ENCODE data around the gene SLC3A2. TPM values are rescaled to one million over a fixed set of nuclear protein-coding genes. Genes with fewer than 3 reads are reported as not detected.
"Not testable (repeated sequence)": the region's sequence is repeated elsewhere in the genome, so short reads cannot be mapped to it uniquely, and the experiment has no call there.

Gene SLC3A2
- total RNA-seq, 2 donors from 2014 or later = 234 to 307 TPM

DNA sequence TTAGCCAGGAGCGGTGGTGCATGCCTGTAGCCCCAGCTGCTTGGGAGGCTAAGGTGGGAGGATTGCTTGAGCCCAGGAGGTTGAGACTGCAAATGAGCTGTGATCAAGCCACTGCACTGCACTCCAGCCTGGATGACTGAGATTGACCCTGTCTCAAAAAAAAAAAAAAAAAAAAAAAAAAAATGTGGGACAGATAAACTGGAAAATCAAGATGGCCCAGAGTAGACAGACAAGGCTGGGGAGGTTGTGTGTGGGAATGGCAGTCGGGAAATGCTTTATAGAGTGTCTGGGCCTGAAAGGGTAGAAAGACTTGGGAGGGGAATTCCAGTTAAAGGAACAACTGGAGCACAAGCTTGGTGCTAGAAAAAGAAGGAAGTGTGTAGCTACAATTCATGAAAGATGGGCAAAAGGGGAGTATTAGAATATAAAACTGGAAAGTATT, 23.1 kb upstream of the SLC3A2 start:
- H3K27me3 Mint-ChIP-seq = peaks cover 5 to 7% of the 10 kb centered on the region in 2 donors
- ATAC-seq = no peak
- DNase-seq (ENCODE audit: low spot score) = no peak
- H3K4me1 Mint-ChIP-seq (ENCODE audit: low read depth in 2 of 2) = peaks cover 53 to 58% of the 10 kb centered on the region in 2 donors
- H3K9me3 Mint-ChIP-seq = no peaks in the 10 kb centered on the region
- peak overlapping the region; percentile 69 to 93 for H3K27ac Mint-ChIP-seq
- H3K4me3 Mint-ChIP-seq = peak overlapping the region; percentile 95
- H3K36me3 Mint-ChIP-seq = peaks cover 37% of the 10 kb centered on the region

GRCh38 chr11:62858201-62858600, 22.5 kb upstream of the SLC3A2 start:
- no peaks in the 10 kb centered on the region for H3K9me3 Mint-ChIP-seq
- peak overlapping the region; percentile 95 for H3K4me3 Mint-ChIP-seq
- peaks cover 5 to 7% of the 10 kb centered on the region in 2 donors for H3K27me3 Mint-ChIP-seq
- DNase-seq (ENCODE audit: low spot score) (no peak), ATAC-seq (no peak)
- peaks cover 30% of the 10 kb centered on the region for H3K36me3 Mint-ChIP-seq
- peaks cover 50 to 54% of the 10 kb centered on the region in 2 donors for H3K4me1 Mint-ChIP-seq (ENCODE audit: low read depth in 2 of 2)
- peak overlapping the region; percentile 69 to 93 for H3K27ac Mint-ChIP-seq

DNA sequence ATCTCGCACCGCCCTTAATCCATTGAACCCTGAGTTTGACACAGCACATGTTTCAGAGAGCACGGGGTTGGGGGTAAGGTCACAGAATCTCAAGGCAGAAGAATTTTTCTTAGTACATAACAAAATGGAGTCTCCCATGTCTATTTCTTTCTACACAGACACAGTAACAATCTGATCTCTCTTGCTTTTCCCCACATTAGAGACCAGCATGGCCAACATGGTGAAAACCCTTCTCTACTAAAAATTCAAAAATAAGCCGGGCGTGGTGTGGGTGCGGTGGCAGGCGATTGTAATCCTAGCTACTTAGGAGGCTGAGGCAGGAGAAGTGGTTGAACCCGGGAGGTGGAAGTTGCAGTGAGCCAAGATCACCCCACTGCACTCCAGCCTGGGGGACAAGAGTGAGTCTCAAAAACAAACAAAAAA, 21.4 kb upstream of the SLC3A2 start:
- peaks cover 39 to 43% of the 10 kb centered on the region in 2 donors for H3K4me1 Mint-ChIP-seq (ENCODE audit: low read depth in 2 of 2)
- not testable (repeated sequence) for DNase-seq (ENCODE audit: low spot score); ATAC-seq; H3K9me3 Mint-ChIP-seq; H3K4me3 Mint-ChIP-seq; H3K27me3 Mint-ChIP-seq; H3K27ac Mint-ChIP-seq
- peaks cover 20% of the 10 kb centered on the region for H3K36me3 Mint-ChIP-seq

- peaks cover 22 to 27% of the 10 kb centered on the region in 2 donors for H3K4me1 Mint-ChIP-seq (ENCODE audit: low read depth in 2 of 2)
- H3K4me3 Mint-ChIP-seq = peak overlapping the region; percentile 38
- no peak for DNase-seq (ENCODE audit: low spot score)
- ATAC-seq = peak; percentile 74
- H3K27me3 Mint-ChIP-seq = peaks cover 7 to 8% of the 10 kb centered on the region in 2 donors
- H3K27ac Mint-ChIP-seq = no peak overlapping the region
- H3K9me3 Mint-ChIP-seq = no peaks in the 10 kb centered on the region
- peaks cover 4% of the 10 kb centered on the region for H3K36me3 Mint-ChIP-seq
These were observed 19.7 kb upstream of the SLC3A2 start for GRCh38 chr11:62860835-62861563.

- not testable (repeated sequence) for ATAC-seq; H3K4me3 Mint-ChIP-seq; H3K9me3 Mint-ChIP-seq; DNase-seq (ENCODE audit: low spot score); H3K27me3 Mint-ChIP-seq; H3K27ac Mint-ChIP-seq; H3K36me3 Mint-ChIP-seq
- peaks cover 17 to 21% of the 10 kb centered on the region in 2 donors for H3K4me1 Mint-ChIP-seq (ENCODE audit: low read depth in 2 of 2)
These were observed 19.0 kb upstream of the SLC3A2 start for GRCh38 chr11:62861564-62862192.

DNA sequence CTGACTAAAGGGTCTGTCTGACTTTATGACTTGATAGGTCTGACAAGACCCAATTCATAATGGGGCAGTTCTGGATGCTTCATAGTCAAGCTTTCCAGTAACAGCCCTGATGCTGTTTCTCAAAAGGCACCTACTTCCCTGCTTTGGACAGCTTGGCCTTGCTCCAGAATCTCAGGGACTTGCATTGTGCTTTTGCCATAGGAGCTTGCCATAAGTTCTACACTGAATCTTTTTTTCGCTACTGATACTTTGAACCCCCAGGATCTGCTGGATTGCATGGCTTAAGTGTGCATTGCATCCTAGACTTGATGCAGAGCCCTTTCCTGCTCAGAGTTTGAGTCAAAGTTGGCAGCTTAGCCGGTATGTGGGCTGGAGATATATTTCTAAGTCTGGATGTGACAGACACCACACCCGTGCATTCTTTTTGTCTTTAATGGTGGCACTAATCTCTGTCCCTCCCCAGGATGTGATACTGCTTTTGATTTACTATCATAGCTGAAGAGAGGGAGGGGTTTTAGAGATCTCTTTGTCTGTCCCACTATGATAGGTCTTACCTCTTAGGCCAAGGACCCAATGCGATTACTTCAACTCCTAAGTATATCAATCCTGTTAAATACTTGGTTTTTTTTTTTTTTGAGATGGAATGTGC, 16.9 kb upstream of the SLC3A2 start:
- DNase-seq (ENCODE audit: low spot score) = no peak
- Mint-ChIP-seq H3K4me3 (no peak overlapping the region), H3K4me1 (ENCODE audit: low read depth in 2 of 2) (peaks cover 12 to 14% of the 10 kb centered on the region in 2 donors), H3K27me3 (peaks cover 0 to 2% of the 10 kb centered on the region in 2 donors), H3K27ac (no peak overlapping the region), H3K9me3 (no peaks in the 10 kb centered on the region), H3K36me3 (no peaks in the 10 kb centered on the region)
- no peak for ATAC-seq

DNA sequence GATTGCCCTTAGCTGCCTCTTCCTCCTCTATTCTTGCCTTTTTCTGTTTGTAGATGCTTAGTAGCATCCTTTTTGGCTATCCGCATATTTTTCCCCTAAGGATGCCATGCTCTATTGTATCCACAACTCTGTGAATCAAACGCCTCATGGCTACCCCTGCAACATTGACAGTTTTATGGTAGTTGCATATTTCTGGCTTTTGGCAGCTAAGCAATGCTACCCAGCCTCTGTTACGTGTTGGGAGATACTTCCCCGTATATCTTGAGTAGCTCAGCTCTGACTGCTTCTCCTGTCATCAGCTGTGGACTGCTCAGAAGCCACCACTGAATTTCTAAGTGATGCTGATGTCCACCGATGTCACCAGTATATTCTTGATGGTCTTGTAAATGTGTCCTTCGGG, 15.1 kb upstream of the SLC3A2 start:
- H3K27ac Mint-ChIP-seq = no peak overlapping the region

DNA sequence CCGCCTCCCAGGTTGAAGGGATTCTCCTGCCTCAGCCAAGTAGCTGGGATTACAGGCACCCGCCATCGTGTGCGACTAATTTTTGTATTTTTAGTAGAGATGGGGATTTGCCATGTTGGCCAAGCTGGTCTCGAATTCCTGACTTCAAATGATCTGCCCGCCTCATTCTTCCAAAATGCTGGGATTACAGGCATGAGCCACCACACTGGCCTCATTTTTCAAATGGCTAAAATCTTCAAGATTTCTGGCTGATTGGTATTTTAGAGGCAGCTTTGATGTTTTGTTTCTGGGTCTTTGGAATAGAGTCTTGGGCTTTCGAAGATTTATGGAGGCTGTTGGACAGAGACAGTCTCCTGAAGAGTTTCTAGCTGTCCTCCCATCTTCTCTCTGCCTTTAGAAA, 5.8 kb upstream of the SLC3A2 start:
- H3K27me3 Mint-ChIP-seq = no peaks in the 10 kb centered on the region
- H3K36me3 Mint-ChIP-seq = no peaks in the 10 kb centered on the region
- H3K9me3 Mint-ChIP-seq = no peaks in the 10 kb centered on the region
- DNase-seq (ENCODE audit: low spot score) = no peak
- no peak overlapping the region for H3K27ac Mint-ChIP-seq
- ATAC-seq = no peak
- H3K4me1 Mint-ChIP-seq (ENCODE audit: low read depth in 2 of 2) = peaks cover 4% of the 10 kb centered on the region in 2 donors
- H3K4me3 Mint-ChIP-seq = no peak overlapping the region

More for the DNA sequence above, 15.1 kb upstream of the SLC3A2 start:
- H3K27me3 Mint-ChIP-seq = peaks cover 0 to 2% of the 10 kb centered on the region in 2 donors
- no peaks in the 10 kb centered on the region for H3K36me3 Mint-ChIP-seq
- DNase-seq (ENCODE audit: low spot score) = no peak
- H3K4me3 Mint-ChIP-seq = no peak overlapping the region
- H3K9me3 Mint-ChIP-seq = no peaks in the 10 kb centered on the region
- peaks cover 10 to 12% of the 10 kb centered on the region in 2 donors for H3K4me1 Mint-ChIP-seq (ENCODE audit: low read depth in 2 of 2)
- ATAC-seq = no peak

GRCh38 chr11:62875698-62876478, 4.8 kb upstream of the SLC3A2 start:
- Mint-ChIP-seq H3K4me1 (ENCODE audit: low read depth in 2 of 2) (peaks cover 12 to 15% of the 10 kb centered on the region in 2 donors), H3K36me3 (no peaks in the 10 kb centered on the region), H3K4me3 (no peak overlapping the region), H3K27me3 (no peaks in the 10 kb centered on the region), H3K9me3 (no peaks in the 10 kb centered on the region), H3K27ac (no peak overlapping the region)
- ATAC-seq (no peak), DNase-seq (ENCODE audit: low spot score) (peak; percentile 37)

GRCh38 chr11:62876712-62877111, 4.0 kb upstream of the SLC3A2 start:
- H3K4me3 Mint-ChIP-seq = no peak overlapping the region
- DNase-seq (ENCODE audit: low spot score) (no peak), ATAC-seq (no peak)
- no peaks in the 10 kb centered on the region for H3K27me3 Mint-ChIP-seq
- peaks cover 12 to 16% of the 10 kb centered on the region in 2 donors for H3K4me1 Mint-ChIP-seq (ENCODE audit: low read depth in 2 of 2)
- no peaks in the 10 kb centered on the region for H3K9me3 Mint-ChIP-seq
- peaks cover under 1% of the 10 kb centered on the region for H3K36me3 Mint-ChIP-seq
- H3K27ac Mint-ChIP-seq = no peak overlapping the region

GRCh38 chr11:62879235-62879978, 1.3 kb upstream of the SLC3A2 start:
- Mint-ChIP-seq H3K27ac (peak overlapping the region; percentile 95 to 96), H3K27me3 (no peaks in the 10 kb centered on the region), H3K36me3 (peaks cover 27% of the 10 kb centered on the region), H3K4me1 (ENCODE audit: low read depth in 2 of 2) (peaks cover 35 to 43% of the 10 kb centered on the region in 2 donors), H3K9me3 (no peaks in the 10 kb centered on the region), H3K4me3 (peak overlapping the region; percentile 98)
- ATAC-seq (no peak), DNase-seq (ENCODE audit: low spot score) (no peak)

DNA sequence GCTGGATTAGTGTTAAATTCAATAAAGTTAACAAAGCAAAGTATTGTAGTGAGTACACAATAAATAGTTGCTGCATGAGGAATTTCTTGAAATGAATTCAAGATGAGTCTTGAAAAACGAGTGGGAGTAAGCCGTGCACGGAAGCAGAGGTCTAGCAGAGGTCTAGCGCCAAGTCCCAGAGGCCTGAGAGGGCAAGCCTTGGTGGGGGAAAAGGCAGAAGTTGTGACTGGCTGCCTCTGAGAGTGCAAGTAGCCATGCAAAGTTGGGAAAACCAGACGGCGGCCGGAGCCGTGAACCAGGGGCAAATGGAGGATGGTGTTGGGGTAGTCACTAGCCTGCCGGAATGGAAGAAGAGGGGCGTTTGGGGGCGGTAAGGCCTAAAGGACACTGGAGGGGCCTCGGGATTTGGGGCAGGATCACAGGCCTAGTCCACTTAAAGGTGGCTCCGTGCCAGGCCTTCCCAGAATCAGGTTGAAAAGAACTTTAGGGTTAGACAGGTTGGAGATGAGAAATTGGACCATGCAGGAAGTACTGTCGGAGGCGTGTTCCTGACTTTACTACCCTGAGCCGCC, 379 bp upstream of the SLC3A2 start:
- ATAC-seq (no peak), DNase-seq (ENCODE audit: low spot score) (peak; percentile 61)
- H3K27me3 Mint-ChIP-seq = no peaks in the 10 kb centered on the region
- peaks cover 32% of the 10 kb centered on the region for H3K36me3 Mint-ChIP-seq
- H3K4me1 Mint-ChIP-seq (ENCODE audit: low read depth in 2 of 2) = peaks cover 40 to 48% of the 10 kb centered on the region in 2 donors
- H3K9me3 Mint-ChIP-seq = no peaks in the 10 kb centered on the region
- H3K4me3 Mint-ChIP-seq = peak overlapping the region; percentile 98
- peak overlapping the region; percentile 95 to 96 for H3K27ac Mint-ChIP-seq

Data from natural killer cell treated with Interleukin-12 subunit alpha and Interleukin-12 subunit beta and Interleukin-15 and Interleukin-18, amount 100 ng/mL, for 72 hours (primary cell).